Measurements from ENCODE around the gene GFY.
"Not testable (repeated sequence)": the region's sequence is repeated elsewhere in the genome, so short reads cannot be mapped to it uniquely, and the experiment has no call there.

The GFY gene

GRCh38 chr19:49444100-49444700 lies 19.0 kb downstream of the GFY start:
- not testable (repeated sequence) for DNase-seq

DNA sequence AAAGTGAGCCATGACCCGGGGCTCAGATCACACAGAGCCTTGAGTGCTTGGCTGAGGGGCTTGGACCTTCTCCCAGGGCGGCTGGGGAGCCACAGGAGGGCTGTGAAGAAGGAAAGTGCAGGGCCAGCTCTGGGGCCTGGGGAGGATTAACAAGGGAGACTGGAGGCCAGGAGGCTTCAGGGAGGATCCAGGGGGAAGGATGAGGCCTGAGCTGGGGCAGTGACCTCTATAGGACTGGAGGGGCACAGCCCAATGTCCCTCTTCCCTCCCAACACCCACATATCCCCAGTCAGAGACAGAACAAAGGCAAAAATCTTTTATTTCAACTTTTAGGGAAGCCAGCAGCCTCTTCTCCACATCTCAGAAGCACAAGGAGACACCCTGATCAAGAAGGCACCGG lies 20.8 kb downstream of the GFY start:
- DNase-seq: no peak

DNA sequence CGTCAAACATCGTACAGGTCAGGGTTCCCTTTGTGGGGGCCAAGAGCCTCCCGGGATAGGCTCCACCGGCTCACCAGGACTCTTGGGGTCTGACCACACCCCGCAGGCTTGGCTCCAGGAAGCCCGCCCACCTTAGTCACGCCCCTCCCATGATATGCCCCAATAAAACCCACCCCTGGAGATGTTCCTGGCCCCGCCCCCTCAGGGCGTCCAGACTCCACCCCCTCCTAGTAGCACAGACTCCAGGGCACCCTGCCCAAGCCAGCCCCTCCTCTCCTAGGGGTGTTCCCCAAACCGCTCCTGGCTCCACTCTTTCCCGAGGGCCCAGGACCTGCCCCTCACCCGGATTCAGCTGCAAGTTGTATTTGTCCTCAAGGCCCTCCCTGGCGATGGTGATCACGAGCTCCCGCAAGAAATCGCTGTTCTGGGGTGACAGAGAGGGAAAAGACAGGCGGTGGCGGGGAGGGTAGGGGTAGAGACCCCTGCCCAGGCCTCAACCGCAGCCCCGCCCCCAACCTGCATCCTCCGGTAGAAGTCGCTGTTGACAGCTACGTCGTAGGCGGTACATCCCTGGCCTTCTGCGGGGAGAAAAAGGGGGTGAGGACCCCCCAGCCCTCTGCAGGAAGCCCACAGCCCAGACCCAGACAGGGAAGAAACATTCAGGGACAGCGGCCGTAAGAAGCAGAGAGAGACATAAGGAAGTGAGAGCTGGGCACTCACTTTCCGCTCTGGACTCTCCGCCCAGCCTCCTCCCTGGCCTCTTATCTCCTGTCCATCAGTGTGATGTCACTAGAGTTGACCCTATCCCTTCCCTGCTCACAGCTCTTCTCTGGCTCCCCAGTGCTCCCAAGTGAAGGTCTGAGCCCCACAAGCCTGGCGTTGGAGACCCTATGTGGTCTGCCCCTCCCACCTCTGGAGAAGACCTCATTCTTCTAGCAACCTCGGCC lies 22.6 kb downstream of the GFY start:
- DNase-seq: no peak

DNA sequence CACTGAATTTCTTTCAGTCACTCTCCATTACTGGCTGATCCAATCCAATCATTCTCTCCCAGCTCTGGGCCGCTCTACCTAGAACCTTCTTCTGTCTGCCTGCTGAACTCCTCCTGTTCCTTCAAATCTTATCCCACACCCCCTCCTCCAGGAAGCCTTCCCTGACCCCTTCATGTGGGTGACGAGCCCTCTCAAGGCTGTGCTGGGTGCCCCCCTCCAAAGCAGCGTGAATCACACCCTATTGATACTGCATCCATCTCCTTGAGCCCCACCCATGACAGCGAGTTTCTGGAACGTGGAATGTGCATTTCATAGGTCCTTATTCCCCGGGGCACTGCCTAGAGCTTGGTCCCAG lies 23.2 kb downstream of the GFY start:
- DNase-seq: no peak

GRCh38 chr19:49450405-49450804 lies 25.2 kb downstream of the GFY start:
- no peak for DNase-seq

DNA sequence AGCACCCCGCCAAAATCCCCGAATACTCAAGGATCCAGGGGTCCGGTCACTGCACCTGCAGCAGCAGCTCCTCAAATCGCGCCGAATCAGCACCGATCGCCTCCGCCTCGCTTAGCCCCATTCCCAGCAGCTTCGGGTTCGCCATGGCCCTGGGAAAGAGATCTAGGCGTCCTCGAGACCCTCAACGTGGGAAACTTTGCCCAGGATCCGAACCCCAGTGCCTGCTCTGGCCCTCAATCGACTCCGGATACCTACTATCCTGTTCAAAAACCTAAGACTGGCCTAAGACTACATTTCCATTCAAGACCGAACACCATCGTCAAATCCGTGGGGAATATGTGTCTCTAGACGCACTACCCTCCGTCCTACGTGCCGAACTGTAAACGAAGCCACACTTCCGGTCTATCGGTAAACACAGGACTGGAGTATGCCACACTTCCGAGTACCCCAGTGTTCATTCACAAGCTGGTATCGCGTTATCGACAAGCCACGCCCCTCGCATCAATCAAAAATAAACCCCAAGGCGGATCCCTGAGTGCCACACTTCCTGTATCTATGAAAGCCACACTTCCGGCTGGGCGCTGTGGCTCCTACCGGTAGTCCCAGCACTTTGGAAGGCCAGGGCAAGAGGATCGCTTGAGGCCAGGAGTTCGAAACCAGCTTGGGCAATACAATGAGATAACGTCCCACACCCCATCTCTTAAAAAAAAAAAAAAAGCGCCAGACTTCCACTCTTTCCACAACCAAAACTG lies 26.4 kb downstream of the GFY start, which contains the start of gene PIH1D1:
TSS of gene PIH1D1 (minus strand) at position 385 of the 752 bp plus-strand sequence. CDS start at position 145, 240 bp downstream.
- DNase-seq: peak; percentile 87 to 88

- peak; percentile 94 to 97 for DNase-seq
Observed at GRCh38 chr19:49453013-49453756, 28.0 kb downstream of the GFY start, which contains the start of gene ALDH16A1. ALDH16A1 (plus strand) TSS chr19:49453225; CDS start chr19:49453332, 107 bp downstream.

DNA sequence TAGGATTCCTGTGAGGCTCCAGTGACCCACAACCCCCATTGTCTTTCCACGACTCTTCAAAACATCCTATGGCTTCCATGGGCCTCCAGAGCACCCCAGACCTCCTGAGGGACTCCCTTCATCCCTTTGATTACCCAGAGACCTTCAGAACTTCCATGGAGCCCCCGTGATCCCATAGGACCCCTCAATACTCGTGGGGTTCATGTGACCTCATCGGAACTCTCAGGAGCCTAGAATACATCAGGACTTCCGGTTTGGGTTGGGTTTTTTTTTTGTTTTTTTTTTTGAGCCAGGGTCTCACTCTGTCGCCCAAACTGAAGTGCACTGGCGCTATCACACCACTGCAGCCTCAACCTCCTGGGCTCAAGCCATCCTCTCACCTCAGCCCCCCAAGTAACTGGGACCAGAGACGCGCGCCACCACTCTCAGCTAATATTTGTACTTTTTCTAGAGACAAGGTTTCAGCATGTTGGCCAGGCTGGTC lies 28.6 kb downstream of the GFY start:
- DNase-seq: no peak

DNA sequence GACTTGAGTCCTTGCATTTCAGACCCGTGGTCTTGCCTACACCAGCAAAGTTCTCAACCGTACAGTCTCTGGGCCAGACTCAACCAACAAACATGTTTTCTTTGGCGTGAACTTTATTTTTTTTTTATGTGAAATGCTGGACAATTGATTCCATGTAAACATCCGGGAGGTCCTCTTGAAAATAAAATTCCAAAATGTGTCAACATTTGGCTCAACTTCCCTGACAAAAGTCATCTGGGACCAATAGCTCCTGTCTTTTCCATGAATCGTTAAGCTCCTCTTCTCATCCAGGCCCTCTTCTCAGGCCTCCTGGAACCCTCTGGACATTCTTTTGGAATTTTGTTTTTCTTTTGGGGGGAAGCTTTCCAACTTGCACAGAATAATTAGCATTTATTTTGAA lies 30.6 kb downstream of the GFY start:
- DNase-seq: no peak

DNA sequence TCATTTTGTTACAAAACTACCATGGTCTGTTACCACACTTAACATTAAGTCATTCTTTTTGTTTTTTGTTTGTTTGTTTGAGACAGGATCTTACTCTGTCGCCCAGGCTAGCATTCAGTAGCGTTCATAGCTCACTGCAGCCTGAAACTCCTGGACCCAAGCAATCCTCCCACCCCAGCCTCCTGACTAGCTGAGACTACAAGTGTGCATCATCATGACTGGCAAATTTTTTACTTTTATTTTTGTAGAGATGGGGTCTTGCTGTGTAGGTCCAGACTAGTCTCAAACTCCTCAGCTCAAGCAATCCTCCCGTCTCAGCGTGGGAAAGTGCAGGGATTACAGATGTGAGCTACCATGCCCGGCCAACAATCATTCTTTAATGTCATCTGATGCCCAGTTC lies 31.1 kb downstream of the GFY start:
- no peak for DNase-seq

DNA sequence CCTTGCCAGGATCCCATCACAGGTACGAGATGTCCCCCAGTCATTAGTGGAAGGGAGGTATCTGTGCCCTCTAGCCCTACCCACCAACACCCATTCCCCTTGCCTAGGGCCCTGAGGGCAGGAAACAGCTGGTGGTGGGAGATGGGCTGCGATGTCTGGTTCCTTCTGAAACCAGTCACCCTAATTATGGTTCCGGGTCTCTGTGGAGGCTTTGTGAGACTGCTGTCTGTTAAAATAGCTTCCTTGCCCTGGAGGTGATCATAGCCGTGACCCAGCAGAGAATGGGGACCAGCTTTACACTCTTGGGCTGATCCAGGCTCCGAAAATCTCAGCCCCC lies 33.3 kb downstream of the GFY start:
- no peak for DNase-seq

DNA sequence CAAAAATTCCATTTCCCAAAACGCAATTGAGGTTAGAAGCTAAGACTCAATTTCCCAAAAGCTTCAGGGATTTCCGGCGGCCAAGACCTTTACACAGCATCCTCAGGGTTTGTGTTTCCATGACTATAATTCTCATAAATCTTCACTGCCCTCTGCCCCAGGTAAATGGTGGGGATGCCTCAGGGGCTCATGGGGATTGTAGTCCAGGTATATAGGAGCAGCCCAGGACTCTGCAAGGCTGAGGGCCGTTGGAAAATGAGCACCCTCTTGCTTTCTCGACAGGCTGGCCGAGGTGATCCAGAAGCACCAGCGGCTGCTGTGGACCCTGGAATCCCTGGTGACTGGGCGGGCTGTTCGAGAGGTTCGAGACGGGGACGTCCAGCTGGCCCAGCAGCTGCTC lies 34.2 kb downstream of the GFY start:
- no peak for DNase-seq

DNA sequence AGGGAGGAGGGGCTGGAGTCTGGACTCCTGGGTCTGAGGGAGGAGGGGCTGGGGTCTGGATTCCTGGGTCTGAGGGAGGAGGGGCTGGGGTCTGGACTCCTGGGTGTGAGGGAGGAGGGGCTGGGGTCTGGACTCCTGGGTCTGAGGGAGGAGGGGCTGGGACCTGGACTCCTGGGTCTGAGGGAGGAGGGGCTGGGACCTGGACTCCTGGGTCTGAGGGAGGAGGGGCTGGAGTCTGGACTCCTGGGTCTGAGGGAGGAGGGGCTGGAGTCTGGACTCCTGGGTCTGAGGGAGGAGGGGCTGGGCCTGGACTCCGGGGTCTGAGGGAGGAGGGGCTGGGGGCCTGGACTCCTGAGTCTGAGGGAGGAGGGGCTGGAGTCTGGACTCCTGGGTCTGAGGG lies 35.9 kb downstream of the GFY start:
- not testable (repeated sequence) for DNase-seq

- DNase-seq: no peak
Observed at GRCh38 chr19:49461656-49462055, 36.5 kb downstream of the GFY start.

DNA sequence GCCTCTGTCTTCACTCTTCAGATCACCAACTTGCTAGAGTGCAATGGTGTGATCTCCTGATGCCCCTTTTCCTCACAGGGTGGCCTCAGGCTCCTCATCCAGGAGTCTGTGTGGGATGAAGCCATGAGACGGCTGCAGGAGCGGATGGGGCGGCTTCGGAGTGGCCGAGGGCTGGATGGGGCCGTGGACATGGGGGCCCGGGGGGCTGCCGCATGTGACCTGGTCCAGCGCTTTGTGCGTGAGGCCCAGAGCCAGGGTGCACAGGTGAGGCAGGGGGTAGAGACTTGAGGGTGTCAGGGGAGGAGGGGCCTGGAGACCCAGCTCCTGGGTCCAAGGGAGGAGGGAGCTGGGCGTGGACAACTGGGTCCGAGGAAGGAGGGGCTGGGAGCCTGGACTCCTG lies 37.3 kb downstream of the GFY start:
- DNase-seq: no peak

- DNase-seq: no peak
Observed at GRCh38 chr19:49463960-49464740, 39.0 kb downstream of the GFY start.

DNA sequence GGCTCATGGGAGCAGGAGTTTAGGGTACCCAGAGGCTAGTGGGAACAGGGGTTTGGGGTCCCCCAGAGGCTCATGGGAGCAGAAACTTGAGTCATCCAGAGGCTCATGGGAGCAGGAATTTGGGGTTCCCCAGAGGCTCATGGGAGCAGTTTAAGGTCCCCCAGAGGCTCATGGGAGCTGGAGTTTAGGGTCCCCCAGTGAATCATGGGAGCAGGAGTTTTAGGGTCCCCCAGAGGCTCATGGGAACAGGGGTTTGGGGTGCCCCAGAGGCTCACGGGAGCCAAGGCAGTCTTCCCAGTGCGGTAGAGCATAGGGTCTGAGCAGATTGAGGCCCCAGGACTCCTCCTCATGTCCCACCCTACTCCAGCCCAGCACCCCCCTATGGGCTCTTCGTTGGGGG lies 40.2 kb downstream of the GFY start:
- DNase-seq: no peak

- no peak for DNase-seq
Observed at GRCh38 chr19:49468199-49468598, 43.0 kb downstream of the GFY start.

DNA sequence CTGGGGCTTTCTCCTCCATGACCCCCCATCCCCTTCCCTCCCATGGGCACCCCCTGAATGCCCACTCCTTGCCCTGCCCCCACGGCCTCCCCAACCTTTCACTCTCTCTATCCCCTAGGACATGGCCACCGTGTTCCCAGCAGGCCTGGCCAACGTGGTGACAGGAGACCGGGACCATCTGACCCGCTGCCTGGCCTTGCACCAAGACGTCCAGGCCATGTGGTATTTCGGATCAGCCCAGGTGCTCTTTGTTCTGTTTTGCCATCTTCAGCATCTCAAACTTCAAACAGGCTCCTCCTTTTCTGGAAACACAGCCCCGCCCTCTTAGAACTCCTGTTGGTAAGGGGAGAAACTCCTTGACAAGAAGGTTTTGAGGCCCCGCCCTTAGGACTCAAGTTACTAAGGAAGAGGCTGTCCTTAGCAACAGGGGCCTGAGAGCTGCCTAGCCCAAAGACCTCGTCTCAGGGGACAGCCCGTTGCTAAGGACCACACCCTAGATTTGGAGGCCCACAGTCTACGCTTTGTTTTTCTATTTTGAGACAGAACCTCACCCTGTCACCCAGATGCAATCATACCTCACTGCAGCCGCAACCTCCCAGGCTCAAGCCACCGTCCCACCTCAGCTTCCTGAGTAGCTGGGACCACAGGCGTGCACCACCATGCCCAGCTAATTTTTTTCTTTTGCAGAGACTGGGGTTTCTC lies 43.7 kb downstream of the GFY start:
- peak in 1 of 2 donors; percentile 58 for DNase-seq

DNA sequence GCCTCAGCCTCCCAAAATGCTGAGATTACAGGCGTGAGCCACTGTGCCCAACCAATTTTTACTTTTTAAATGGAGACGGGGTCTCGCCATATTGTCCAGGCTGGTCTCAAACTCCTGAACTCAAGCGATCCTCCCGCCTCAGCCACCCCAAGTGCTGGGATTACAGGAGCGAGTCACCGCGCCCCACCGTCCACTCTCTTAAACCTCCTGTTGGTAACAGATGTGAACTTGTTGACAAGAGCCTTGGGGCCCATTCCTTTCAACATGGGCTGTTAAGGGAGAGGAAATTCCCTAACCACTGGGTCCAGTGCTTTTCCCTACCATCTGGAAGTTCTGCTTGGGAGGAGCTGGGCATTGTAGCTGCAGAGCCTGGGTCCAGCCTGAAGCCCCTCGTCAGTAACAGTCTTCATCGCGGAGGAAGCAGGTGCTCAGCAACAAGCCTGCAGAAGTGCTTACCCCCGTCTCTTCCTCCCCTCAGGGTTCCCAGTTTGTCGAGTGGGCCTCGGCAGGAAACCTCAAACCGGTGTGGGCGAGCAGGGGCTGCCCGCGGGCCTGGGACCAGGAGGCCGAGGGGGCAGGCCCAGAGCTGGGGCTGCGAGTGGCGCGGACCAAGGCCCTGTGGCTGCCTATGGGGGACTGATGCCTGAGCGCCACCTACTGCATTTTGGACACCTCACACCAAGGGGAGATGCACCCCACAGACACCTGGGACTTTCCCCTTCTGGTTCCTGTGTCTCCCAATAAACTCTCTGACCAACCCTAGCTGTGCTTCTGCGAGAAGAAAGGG lies 44.8 kb downstream of the GFY start:
- DNase-seq: peak; percentile 59 to 64

Measured in stimulated activated CD4-positive, alpha-beta T cell treated with anti-CD3 and anti-CD28 coated beads, Interleukin-2, amount 100 ng/mL, for 48 hours (primary cell).